Ammon's horn (tissue), 1 donor: ENCODE measurements around the gene PCNX2.

ENCODE experiments used
- DNase-seq: peaks from one replicate; pipeline ENCODE4 v3.0.0-alpha.2; 2016; ENCODE audit warnings: low spot score

Gene PCNX2

GRCh38 chr1:232962761-232963745, 332.5 kb downstream of the PCNX2 start:
- no peak for DNase-seq

DNA sequence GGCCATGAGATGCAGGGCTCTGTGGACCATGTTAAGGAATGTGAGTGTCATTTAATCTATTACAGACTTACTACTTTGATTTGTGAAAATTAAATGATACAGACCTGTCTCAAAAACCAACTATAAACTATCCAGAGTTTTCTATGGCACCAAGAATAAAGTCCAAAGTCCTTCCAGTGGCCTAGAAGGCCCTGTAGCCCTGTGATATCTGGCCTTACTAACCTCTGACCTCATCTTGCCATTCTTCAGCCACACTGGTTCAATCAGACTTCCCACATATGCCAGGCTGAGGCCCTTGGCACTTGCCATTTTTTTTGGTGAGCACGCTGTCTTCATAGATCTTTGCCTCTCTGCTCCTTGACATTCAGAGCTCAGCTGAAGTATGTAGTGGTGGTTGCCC, 337.5 kb downstream of the PCNX2 start:
- no peak for DNase-seq

GRCh38 chr1:232956081-232956480, 339.4 kb downstream of the PCNX2 start:
- DNase-seq = no peak

DNA sequence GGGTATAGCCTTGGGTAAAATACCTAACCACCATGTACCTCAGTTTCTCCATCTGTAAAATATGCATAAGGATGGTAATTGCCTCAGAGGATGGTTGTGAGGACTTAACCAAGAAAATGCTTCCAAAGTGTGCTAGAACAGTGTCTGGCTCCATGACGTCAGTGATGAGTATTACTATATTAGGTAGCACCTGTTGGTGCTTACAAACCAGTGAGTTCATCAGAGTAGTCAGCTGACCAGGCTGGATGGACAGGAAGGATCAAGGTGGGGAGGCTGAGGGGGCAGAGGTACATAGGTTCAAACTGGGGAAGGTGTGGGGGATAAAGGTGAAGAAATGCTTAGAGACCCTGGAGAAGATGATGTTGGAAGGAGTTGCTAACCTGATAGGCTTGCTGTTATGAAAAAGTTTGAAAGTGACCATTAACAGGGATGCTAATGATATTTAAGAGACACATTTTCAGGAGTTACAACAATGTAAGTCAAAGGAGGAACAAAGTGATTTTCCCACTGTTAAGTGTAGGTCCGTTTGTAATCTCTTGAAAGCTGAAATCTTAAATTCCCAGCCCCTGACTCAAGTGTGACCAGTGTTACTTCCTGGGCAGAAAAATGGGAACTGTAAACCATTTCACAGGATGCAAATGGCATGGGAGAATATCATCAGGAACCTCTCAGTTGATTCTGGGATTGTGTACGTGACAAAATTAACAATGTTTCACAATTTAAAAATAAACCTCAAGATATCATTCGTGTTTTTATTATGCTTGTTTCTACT, 340.7 kb downstream of the PCNX2 start:
- no peak for DNase-seq

DNA sequence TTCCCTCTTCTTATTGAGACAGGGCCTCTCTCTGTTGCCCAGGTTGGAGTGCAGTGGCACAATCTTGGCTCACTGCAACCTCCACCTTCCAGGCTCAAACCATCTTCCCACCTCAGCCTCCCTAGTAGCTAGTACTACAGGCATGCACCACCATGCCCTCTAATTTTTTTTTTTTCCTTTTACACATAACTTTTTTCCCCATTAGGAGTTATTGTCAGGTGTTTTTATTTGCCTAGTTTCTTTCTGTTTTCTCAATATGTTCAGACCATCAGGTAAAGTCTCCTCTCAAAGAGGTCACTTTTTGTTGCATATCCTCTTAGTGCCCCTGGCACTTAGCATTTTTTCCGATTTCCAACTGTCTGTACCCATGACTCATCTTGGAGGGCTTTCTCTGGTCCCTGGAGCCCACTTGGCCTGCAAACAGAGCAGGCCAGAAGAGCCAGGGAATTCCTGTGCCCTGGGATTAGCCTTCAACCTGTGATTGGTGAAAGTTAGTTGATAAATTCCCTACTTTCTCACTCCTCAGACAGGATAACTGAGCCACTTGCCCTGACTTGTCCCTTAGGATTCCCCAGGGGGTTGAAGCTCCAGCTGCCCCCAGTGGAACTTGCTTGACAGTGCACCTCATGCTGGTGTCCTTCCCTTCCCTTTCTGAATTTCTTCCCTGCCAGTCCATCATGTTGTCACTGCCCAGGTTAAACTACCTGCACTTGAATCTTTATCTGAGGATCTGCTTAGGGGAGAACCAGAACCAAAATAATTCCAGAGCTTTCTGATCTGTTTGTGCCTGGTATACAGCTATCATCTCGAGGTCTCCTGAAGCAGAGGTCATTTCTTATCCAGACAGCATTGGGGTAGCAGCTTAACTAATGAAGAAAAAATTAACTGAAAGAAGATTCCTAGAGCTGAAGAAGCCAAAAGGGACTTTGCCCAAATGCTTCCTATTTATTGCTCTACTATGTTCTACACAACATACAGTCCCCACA, 342.7 kb downstream of the PCNX2 start:
- DNase-seq = peak; percentile 31

- no peak for DNase-seq
Observed at GRCh38 chr1:232951605-232952004, 343.9 kb downstream of the PCNX2 start.

DNA sequence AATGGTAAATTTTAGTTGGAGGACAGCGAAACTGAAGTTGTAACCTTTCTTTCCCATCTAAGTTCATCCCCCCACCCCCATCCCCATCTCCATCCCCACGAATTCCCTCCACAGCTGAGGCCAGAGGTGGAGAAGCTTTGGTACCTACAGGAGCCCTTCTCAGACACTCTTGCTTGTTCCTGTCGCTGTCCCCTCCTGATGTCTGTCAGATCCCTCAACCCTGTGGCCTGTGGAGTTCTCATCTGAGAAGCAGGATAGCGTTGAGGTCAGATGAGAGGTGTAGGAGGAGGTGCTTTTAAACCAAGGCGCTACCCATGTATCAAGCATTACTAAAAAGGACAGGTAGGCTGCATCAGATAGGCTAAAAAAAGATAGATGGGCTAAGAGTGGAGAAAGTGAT, 344.3 kb downstream of the PCNX2 start:
- DNase-seq = peak; percentile 16

DNA sequence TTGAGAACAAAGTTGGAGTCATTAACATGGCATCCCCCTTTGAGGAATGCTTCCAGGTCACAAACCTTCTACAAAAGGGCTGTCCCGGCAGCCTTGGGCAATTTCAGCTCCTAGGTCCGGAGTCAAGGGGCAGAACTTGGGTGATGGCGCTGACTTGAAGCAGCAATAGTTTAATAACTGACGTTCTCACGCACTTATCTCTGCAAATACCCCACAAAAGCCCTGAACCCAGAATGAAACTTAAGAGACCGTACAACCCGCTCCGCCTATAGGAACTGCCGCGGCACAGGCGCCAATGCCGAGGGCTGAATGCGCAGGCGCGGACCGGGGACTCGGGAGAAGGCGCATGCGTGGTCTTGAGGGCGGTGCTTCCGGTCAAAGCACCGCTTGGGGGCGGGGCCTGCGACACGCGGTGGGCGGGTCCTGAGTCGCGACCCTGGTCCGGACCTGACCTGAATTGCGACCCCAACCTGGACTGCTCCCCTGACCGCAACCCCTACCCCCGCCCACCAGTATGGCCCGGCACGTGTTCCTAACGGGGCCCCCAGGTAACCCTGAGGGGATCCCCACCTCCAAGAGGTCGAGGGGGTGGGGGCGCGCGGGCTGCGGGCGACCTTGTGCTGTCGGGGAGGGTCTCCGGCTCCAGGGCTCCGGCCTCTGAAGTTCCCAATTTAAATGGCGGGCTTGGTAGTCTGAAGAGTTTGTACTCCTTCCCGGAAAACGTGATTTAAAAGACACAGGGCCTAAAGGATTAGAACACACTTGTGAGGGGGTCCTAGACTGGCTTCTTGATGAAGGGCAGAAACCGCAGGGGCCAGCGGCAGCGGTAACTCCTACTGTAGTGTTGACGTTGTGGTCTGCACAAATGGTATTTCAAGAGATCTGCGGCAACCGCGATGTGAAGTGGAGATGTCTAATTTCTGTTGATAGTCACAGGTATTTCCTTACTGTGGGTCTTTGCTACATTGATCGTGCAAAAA, 345.0 kb downstream of the PCNX2 start, which contains the start of gene NTPCR:
Gene NTPCR (plus strand): TSS at position 415 of the 980 bp plus-strand sequence. CDS start 100 bp downstream, at position 515.
- peak; percentile 92 for DNase-seq

GRCh38 chr1:232949636-232950196, 345.8 kb downstream of the PCNX2 start:
- no peak for DNase-seq

- no peak for DNase-seq
Observed at GRCh38 chr1:232944347-232944746, 351.2 kb downstream of the PCNX2 start.

DNA sequence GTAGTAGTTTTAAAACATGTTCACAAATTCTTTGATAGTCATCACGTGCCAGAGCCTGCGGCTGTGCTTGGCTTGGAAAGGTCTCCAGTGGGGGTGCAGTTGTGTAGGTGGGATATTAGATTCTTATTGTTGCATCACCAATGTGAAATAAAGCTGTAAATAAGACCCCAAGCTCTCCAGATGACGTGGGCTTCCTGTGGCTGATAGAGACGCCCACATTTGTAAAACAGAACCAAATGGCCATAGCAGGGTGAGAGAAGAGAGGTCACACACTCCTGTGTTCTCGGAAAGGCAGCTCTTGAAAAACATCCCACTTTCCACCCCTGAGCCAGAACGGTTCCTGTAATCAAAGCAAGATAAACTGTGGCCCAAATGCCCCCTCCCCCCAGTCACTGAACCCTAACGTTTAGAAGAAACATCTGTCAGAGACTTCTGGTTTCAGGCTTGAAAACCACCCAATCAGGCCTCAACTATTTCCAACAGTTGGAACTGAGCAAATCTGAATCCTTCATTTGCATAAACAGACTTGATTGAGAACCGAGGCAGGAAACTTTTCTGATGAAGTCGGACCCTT, 351.8 kb downstream of the PCNX2 start:
- no peak for DNase-seq

DNA sequence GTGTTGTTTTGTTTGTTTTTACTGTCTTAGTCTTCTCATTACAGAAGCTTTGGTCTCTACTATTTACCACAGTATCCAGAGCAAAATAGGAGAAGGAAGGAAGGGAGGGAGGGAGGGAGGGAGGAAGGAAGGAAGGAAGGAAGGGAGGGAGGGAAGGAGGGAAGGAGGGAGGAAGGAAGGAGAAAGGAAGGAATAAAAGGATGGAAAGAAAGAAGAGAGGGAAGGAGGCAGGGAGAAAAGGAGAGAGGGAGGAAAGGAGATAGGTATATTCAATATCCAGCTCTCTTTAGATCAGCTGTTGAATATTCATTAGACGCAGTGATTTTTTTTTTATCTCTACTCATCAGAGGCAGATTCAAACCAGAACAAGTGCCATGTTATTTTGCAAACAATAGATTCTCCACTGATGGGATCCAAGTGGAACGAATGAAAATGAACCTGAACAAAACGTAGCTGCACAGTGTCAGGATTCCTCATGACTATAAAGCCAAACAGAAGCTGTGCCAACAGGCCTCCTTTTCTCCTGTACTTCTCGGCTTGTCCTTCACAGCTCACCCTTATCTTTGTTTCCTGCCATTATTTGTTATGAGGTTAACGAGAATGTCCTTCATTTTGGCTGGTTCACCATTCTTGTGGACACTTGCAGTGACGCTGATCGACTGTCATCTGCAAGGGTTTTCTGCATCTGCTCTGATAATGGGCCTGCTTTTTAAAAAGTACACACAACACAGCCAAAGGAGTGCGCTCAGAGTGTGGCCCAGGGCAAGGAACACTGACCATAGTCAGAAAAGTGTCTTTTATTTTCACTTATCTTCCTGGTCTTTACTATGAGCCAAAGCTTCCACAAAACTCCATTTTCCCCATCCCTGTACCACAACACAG, 352.9 kb downstream of the PCNX2 start:
- no peak for DNase-seq

DNA sequence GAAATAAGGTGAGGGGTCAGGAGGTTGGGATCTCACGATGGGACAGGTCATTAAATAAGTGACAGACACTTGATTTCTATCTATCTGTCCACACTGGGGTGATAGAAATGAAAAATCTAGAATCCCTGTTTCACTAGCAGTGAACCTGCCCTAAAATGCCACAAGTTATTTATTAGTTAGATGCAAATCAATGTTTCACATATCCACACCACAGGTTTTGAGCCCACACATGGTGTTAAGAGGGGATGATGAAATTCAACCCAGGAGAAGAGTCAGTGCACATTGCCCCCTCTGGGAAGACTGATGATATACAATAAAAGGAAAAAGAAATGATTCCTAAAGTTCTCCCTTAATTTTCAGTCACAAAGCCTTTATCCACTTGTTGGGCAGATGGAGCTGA, 355.3 kb downstream of the PCNX2 start:
- DNase-seq = no peak

DNA sequence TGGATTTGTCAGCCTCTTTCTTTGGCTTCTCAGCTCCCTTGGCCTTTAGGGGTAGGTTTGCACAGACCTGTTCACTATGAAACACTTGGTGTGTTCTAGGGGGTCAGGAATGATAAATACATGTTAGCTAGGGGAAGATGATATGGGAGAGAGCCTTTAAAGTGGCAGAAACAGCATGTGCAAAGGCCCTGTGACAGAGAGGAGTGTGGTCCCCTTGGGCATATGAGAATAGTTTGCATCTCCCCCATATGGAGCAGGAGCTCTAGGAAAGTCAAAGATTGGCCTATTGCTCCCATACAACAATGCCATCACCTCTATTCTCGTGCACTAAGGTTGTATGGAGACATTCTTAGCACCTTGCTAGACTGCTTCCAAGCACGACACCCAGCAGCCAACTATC, 355.8 kb downstream of the PCNX2 start:
- no peak for DNase-seq

DNA sequence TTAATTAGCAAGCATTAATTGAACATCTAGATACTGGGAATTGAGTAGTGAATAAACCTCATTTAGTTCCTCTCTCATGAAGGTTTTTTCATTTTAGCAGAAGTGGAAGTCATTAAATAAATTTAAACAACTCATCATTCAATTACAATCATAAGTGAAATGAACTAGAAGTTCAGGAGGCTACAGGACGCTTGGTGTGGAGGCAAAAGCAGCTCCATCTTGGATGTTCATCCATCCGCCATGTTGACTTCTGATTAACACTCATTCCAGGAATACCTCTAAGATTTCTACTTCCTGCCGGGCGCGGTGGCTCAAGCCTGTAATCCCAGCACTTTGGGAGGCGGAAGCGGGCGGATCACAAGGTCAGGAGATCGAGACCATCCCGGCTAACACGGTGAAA, 356.6 kb downstream of the PCNX2 start:
- DNase-seq = no peak

GRCh38 chr1:232937741-232938375, 357.7 kb downstream of the PCNX2 start:
- no peak for DNase-seq

GRCh38 chr1:232936941-232937340, 358.6 kb downstream of the PCNX2 start:
- no peak for DNase-seq
